Measurements from ENCODE around the gene STAMBP.
"Not testable (repeated sequence)": the region's sequence is repeated elsewhere in the genome, so short reads cannot be mapped to it uniquely, and the experiment has no call there.

Gene STAMBP

DNA sequence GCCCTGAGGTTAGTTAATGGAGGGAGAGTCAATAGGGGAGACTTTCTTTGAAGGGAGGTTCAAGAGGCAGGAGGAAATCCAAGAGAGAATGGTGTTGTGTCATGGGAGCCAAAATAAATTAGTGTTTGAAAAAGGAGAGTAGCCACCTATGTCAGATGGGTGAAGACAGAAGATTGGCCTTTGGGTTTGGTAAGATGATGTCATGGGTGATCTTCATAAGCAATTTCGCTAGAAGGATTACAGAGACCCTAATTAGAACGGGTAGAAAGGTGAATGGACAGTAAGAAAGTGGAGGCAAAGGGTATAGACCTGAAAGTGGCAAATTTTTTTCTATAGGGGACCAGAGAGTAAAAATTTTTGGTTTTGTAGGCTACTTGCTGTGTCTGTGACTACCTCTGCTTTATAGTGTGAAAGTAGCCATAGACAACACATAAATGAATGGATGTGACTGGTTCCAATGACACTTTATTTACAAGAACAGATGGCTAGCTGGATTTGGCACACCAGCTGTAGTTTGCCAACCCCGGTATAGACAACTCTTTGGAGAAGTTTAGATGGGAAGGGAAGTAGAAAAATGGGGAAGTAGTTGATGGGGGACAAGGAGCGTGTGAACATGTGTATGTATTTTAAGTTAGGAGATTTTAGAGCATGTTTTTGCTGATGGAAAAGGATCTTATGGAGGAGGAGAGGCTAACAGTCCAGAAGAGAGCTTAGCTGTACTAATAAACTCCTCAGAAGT lies 9.3 kb downstream of the STAMBP start:
- DNase-seq (ENCODE audit: low spot score): no peak

DNA sequence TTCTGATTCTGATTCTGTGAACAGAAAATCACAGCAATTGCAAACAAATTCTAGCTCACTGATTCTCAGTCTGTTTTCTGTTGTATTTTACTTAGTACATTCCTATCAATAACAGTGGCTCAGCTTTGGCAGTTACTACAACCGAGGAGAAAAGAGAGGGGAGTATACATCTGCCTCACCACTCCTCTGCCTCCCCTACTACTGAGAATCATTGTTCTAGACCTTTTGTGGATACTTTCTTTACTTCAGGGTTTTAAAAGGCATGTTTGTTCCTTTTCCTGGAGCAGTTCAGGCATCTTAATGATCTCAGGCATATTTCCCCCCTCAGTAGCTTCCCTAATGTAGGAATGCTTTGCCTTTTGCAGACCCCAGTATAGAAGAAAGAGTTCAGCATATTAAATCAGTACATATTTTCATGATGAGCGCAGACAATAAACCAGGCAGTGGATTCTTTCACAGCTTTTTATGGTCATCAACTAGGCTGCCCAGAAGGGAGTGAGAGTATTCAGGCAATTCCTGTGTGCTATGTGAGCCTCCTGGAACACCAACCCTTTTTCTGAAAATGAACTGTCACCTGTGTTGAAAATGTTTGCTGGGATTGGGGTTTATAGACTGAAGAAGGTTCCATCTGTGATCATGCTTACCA lies 10.3 kb downstream of the STAMBP start:
- DNase-seq (ENCODE audit: low spot score): no peak

DNA sequence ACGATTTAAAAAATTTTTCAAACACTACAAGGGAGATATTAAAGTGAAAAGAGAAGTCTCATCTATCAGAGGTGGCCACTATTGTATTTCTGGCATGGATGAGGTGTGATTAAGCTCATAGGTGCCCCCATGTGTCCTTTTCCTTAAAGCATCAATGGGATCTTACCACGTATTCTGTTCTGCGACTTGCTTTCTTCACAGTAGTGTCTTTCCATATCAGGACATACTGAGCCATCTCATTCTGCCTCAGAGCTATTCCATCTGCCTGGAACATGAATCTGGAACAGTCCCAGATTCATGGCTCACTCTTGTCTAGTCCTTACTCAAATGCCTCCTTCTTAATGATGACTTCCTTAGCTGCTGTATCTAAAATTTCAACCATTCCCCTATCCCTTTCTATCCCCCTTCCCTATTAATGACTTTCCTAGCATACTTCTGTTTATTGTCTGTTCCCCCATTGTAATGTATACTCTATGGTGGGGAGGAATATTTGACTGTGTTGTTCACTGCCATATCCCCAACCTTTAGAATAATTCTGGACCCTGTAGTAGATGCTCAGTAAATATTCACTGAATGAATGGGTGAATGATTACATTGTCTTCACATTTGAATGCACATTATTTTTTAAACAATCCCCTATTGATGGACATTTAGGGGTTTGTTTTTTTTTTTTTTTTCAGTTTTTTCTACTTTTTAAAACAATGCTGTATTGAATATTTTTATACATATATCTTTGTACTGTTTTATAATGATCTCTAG lies 11.1 kb downstream of the STAMBP start:
- no peak for DNase-seq (ENCODE audit: low spot score)

DNA sequence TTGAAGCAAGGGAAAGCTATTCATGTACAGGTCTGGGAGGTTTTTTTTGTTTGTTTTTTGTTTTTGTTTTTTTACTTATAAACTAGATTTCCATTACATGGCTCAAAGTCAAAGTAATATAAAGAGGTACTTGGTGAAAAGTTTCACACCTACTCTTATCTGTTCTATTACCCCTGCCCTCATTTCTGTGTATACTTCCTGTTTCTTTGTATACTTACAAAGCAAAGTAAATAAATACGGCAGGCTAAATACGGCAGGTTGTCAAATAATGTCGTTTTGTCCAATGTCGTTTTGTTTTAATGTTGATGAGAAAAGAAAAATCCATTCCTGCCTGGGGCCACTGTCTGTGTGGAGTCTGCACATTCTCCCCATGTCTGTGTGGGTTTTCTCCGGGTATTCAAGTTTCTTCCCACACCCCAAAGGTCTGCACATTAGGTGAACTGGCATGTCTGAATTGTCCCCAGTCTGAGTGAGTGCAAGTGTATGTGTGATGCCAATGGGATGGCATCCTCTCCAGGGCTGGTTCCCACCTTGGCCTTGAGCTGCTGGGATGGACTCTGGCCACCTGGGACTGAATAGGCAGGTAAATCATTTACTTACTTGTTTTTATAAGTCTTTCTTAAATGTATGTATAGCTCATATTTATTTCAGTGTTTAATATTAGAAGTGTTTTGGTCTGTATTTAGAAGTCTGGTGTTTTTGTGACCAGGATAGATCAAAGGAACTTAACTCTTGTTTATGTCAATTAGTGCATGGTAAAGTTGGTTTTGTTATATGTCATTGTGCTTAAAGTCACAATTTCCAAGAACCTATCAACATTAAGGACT lies 13.4 kb downstream of the STAMBP start:
- DNase-seq (ENCODE audit: low spot score): no peak

DNA sequence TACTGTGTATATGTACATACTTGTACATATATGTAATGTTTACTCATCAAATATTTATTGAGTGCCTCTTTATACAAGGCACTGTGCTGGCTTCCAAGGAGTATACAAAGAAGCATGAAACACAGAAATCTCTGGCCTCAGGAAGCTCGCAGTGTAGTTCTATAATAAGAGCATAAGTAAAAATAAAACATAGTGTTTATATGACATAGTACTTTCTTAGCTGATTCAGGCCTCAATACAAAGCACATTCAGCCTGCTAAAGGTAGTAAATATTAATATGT lies 13.9 kb downstream of the STAMBP start:
- DNase-seq (ENCODE audit: low spot score): no peak

DNA sequence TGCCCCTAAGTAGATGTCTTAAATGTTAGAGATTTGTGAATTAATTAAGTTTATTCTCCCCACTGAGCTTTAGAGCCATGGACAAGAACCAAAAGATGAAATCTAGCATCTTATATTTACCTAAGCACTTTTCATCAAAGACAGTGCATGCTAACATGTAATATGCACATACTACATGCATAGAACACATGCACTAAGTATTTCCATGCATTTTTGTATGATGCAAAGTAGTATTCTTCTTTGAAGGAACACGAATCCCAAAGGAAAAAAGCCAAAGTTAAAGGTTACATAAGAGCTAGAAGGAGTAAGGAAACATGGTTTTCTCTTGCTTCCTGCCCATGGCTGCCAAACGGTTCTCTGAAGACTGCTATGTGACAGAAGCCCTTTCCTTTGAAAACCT lies 15.3 kb downstream of the STAMBP start:
- no peak for DNase-seq (ENCODE audit: low spot score)

DNA sequence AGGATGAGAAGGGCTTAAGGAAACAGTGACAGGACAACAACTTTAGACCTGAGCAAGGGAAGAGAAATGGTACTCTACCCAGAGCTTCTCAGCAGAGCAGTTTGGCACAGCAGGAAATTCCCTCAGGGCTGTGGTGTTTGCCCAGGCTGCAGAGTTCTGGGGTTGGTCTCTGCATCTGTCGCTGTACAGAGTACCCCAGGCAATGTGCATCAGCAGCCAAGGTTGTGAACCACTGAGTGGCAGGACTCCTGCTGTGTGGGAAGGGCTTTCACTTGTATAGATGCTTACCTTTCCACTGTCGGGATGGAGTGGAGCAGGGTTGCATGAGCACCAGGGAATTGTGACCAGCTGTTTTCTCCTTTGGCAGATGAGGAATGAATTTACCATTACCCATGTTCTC lies 21.2 kb downstream of the STAMBP start:
- no peak for DNase-seq (ENCODE audit: low spot score)

DNA sequence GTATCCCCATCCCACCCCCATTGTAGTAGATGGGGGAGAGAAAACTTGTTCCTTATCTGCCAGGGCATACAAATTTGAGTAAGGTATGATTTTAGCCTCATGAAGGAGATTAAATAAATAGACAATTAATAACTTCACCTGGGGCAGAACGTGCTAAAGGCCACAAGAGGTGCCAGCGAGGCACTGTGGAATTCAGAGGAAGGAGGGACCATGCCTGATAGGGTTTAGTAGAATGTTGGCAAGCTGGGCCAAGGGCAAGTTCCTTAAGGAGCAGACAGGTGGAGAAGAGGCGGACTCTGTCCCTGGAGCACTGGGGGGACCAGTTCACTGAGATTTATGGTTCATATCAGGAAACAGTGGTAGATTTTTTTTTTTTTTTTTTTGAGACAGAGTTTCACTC lies 22.5 kb downstream of the STAMBP start:
- no peak for DNase-seq (ENCODE audit: low spot score)

DNA sequence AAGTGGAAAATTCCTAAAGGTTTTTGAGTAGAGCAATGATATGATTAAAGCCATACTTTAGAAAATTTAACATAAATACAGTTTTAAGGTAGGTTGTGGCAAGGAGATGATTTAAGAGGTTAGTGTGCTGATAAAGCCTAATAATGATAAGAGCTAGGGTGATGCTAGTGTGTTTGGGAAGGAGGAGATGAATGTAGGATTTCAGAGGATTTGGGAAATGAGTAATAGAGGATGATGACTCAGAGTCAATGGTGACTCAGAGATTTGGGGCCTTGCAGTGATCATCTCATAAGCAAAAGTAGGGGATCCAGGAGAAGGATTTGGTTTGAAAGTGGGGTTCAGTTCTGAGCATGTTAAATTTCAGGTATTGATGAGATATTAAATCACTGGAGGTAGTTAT lies 23.3 kb downstream of the STAMBP start:
- no peak for DNase-seq (ENCODE audit: low spot score)

DNA sequence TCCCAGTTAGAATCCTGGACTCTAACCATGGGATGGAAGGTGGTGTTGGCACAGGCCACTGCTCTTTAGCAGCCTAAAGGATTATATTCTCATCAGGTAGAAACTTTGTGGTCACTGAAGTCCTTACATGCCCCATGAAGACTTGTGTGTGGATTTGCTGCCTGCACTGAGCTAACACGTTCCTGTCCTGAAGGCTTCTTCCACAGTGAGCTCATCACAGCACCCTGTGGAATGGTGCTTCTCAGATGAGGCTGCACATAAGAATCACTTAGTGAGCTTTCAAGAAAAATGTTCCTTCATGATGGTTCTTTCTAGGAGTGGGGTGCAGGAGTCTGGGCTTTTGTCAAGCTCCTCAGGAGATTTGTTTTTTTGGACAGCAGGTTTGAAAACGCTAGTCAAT lies 26.8 kb downstream of the STAMBP start:
- no peak for DNase-seq (ENCODE audit: low spot score)

DNA sequence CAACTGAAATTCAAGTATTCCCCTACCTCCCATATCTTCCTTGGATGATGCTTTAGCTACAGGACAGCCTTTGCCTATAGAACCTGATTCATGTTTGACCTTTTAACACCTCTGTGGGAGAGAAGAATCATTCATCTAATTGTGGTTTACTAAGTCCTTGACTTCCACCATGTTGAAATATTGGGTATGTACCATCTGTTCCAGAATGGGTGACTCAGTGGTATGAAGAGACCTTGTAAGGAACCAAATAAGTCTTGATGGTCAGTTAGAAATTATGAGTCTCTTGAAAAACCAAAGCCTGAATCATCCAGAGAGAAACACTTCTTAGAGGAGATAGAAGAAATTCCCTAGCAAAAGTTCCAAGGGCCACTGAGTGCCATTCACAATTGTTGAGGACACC lies 27.5 kb downstream of the STAMBP start:
- no peak for DNase-seq (ENCODE audit: low spot score)

DNA sequence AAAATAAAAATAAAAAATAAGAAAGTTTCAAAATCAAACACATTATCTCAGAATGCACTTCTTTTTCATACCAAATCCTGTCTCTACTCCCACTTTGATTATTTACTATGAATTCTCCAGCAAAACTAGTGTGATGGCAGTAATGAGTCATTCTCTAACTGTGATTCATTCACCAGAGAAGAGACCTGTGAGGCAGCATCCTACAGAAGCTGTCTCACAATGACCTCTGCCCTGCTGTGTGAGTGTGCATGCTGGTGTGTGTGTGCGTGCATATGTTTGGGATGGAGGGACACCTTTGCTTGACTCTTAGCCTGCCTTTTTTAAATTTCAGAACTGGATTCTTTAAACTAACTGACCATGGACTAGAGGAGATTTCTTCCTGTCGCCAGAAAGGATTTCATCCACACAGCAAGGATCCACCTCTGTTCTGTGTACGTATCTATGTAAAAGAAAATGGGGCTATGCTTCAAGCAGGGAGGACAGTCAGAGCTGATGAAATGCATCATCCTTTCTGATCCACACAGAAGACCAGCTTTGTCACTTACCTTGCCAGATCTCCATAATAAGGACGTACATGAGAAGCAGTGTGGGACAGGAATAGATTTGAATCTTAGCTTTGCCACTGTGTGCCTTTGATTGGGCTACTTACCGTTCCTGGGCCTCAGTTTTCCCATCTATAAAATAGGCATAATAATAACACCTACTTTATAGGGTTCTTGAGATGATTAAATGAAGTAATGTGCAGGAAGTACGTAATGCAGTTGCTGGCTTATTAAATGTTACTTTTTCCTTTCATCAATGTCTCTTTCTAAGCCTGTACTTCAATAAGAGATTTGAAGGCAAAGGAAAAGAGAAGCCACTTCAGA lies 31.2 kb downstream of the STAMBP start:
- DNase-seq (ENCODE audit: low spot score): no peak

DNA sequence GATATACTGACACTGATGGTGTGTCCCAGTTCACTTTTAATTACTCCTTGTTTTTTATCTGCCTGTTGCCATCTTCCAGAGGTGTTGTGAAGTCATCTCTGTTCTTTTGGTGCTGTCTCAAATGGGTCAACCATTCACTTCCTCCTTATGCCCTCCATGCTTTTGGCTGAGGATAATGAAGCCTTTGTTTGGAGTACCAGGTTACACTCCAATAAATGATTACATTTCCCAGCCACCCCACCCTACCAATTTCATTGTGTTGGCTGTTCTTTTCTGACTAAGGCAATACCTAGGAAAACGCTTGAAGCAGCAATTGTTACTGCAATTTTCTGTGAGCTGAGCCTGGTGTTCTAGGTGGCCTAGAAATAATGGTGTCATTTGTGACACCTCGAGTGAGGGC lies 34.2 kb downstream of the STAMBP start:
- DNase-seq (ENCODE audit: low spot score): no peak

DNA sequence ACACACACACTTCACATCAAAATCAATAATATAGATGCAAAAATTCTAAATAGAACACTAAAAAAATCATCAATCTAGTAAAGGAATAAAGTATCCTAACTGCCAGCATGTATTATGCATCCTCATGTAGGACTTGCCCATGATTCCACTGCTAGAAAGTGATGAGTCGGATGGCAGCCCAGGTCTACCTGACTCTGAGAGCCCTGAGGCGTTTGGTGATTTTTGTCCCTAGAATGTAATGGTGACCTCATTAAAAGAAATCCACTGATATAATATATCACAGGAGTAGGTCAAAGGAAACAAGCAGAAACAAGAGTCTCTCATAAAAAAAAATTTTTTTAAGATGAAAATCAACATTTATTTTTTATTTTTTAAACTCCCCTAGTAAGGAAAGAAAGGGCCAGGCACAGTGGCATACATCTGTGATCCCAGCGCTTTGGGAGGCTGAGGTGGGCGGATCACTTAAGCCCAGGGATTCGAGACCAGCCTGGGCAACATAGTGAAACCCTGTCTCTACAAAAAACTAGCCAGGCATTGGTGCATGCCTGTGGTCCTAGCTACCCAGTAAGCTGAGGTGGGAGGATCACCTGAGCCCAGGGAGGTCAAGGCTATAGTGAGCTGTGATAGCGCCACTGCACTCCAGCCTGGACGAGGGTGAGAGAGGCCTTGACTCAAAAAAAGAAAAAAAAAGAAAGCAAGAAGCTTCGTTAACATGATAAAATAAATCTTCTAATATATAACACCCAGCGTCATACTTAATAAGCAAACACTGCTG lies 39.6 kb downstream of the STAMBP start:
- no peak for DNase-seq (ENCODE audit: low spot score)

DNA sequence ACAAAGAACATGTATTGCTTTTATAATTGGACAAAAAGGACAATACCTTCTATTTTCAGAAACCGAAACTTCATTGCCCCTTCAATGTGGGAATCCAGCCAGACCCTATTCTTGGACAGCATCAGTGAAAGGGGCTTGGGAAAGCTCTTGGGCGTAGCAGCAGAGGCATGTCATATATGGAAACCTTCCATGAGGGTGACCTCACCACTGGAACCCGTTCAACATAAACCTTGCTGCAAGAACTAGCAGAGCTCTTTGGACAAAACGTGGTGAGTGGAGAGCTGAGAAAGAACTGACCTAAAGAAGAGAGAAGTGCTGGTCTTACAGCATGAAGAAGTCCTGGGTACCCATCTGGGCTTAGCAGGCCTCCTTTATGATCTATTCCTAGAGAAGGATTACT lies 41.3 kb downstream of the STAMBP start:
- DNase-seq (ENCODE audit: low spot score): no peak

DNA sequence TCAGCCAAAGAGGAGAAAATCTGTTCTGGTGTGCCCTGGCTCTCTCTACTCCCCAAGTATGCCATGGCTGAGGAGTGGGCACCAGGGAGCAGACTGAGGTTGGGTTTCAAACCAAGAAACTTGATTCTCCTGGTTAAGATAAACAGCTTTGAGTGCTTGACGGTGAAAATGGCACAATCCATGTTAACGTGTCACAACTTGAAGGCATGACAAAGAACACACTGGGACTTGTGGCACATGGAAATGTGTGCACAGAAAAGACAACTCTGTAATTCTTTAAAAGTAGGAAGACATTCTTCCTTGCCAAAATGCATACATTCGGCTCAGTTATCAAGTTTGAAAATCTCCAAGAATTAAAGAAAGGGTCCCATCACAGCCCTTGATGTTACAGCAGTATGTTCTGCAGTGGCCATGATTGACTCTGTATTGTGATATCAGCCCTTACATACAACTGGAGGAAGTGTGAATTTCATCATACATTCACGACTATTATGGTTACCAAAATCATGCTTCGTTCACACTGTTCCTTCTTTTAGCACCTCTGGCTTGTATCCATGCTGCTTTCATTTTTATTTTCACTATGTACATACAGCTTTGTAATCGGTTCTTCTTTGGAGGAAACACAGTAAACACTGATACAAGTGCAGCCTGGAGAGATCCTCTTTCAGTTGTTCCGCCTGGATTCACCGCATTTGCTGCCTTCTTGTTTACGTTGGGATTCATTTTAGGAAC lies 48.5 kb downstream of the STAMBP start:
- DNase-seq (ENCODE audit: low spot score): no peak

DNA sequence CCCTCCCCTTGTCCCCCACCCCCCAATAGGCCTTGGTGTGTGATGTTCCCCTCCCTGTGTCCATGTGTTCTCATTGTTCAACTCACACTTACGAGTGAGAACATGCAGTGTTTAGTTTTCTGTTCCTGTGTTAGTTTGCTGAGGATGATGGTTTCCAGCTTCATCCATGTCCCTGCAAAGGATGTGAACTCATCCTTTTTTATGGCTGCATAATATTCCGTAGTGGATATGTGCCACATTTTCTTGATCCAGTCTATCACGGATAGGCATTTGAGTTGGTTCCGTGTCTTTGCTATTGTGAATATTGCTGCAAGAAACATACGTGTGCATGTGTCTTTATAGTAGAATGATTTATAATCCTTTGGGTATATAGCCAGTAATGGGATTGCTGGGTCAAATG lies 49.2 kb downstream of the STAMBP start:
- not testable (repeated sequence) for DNase-seq (ENCODE audit: low spot score)

DNA sequence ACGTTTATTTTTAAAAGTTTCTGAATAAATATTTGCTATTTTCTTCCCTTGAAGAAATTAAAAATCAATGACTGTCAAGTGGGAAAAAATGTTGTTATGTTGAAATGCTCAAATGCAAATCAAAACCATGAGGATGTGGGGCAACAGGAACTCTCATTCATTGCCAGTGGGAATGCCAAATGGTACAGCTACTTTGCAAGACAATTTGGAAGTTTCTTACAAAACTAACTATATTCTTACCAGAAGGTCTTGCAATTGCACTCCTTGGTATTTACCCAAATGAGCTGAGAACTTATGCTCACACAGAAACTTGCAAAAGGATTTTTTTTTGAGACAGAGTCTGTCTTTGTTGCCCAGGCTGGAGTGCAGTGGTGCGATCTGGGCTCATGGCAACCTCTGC lies 56.6 kb downstream of the STAMBP start:
- DNase-seq (ENCODE audit: low spot score): no peak

DNA sequence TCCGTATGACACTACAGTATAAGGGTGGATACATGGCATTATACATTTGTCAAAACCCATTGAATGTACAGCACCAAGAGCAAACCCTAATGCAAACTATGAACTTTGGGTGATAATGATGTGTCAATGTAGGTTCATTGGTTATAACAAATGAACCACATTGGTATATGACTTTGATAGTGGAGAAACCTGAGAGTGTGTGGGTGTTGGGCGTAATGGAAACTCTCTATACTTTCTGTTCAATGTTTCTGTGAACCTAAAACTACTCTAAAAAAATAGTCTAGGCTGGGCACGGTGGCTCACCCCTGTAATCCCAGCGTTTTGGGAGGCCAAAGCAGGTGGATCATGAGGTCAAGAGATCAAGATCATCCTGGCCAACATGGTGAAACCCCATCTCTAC lies 57.6 kb downstream of the STAMBP start:
- DNase-seq (ENCODE audit: low spot score): no peak

All from ecto neural progenitor cell (in vitro differentiated cells).